Panc1 (cell line): ENCODE data around the gene CDRT15.
"Not testable (repeated sequence)": the region's sequence is repeated elsewhere in the genome, so short reads cannot be mapped to it uniquely, and the experiment has no call there.

ENCODE experiments used
- POLR2AphosphoS5 ChIP-seq: IDR thresholded peaks from 2 replicates; pipeline ENCODE4 v1.6.1; 2012; ENCODE audit warnings: mild to moderate bottlenecking, low read depth, low read length, moderate library complexity
- SIN3A ChIP-seq: IDR thresholded peaks from 2 replicates; pipeline ENCODE4 v1.6.1; 2012; ENCODE audit warnings: low read depth, mild to moderate bottlenecking, low read length, moderate library complexity, borderline replicate concordance; ENCODE audit not compliant: insufficient read depth
- TCF7L2 ChIP-seq: IDR thresholded peaks from 2 replicates; pipeline ENCODE4 v1.6.1; 2011; ENCODE audit warnings: mild to moderate bottlenecking, low read depth, low read length, inconsistent platforms
- TF ChIP-seq, protein P1 (sequence below): fragments of 450-650 bp; IDR thresholded peaks from 2 replicates; pipeline ENCODE4 v1.5.1; 2017; ENCODE audit warnings: mild to moderate bottlenecking
- TF ChIP-seq, protein P2 (sequence below), 2 experiments: IDR thresholded peaks; 2 replicates each; pipeline ENCODE4 v1.6.1; 2011 to 2012; ENCODE audit warnings: low read depth in 2 of 2, control low read depth in 1 of 2, low read length in 1 of 2, mild to moderate bottlenecking in 1 of 2, moderate library complexity in 1 of 2; ENCODE audit not compliant: insufficient read depth in 1 of 2

DNA sequence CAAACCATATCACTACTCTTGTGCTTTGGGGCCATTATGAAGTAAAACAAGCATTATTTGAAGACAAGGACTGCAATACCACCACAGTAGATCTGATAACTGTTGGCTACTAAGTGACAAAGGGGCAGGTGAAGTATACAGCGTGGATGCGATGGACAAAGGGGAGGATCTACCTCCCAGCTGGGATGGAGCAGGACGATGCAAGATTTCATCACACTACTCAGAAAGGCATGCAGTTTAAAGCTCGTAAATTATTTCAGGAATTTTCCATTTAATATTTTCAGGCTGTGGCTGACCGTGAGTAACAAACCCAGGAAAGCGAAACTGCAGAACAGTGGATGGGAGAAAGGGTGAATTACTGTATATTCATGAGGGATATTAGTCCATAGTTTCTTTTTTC lies 5.5 kb downstream of the CDRT15 start:
- TF ChIP-seq, protein P1, sequence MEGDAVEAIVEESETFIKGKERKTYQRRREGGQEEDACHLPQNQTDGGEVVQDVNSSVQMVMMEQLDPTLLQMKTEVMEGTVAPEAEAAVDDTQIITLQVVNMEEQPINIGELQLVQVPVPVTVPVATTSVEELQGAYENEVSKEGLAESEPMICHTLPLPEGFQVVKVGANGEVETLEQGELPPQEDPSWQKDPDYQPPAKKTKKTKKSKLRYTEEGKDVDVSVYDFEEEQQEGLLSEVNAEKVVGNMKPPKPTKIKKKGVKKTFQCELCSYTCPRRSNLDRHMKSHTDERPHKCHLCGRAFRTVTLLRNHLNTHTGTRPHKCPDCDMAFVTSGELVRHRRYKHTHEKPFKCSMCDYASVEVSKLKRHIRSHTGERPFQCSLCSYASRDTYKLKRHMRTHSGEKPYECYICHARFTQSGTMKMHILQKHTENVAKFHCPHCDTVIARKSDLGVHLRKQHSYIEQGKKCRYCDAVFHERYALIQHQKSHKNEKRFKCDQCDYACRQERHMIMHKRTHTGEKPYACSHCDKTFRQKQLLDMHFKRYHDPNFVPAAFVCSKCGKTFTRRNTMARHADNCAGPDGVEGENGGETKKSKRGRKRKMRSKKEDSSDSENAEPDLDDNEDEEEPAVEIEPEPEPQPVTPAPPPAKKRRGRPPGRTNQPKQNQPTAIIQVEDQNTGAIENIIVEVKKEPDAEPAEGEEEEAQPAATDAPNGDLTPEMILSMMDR = not testable (repeated sequence)
- TF ChIP-seq, protein P2, sequence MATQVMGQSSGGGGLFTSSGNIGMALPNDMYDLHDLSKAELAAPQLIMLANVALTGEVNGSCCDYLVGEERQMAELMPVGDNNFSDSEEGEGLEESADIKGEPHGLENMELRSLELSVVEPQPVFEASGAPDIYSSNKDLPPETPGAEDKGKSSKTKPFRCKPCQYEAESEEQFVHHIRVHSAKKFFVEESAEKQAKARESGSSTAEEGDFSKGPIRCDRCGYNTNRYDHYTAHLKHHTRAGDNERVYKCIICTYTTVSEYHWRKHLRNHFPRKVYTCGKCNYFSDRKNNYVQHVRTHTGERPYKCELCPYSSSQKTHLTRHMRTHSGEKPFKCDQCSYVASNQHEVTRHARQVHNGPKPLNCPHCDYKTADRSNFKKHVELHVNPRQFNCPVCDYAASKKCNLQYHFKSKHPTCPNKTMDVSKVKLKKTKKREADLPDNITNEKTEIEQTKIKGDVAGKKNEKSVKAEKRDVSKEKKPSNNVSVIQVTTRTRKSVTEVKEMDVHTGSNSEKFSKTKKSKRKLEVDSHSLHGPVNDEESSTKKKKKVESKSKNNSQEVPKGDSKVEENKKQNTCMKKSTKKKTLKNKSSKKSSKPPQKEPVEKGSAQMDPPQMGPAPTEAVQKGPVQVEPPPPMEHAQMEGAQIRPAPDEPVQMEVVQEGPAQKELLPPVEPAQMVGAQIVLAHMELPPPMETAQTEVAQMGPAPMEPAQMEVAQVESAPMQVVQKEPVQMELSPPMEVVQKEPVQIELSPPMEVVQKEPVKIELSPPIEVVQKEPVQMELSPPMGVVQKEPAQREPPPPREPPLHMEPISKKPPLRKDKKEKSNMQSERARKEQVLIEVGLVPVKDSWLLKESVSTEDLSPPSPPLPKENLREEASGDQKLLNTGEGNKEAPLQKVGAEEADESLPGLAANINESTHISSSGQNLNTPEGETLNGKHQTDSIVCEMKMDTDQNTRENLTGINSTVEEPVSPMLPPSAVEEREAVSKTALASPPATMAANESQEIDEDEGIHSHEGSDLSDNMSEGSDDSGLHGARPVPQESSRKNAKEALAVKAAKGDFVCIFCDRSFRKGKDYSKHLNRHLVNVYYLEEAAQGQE (IDR thresholded peaks at IDR 0.05; ENCODE audit: insufficient read depth in 1 of 2, low read depth in 2 of 2, low read length in 1 of 2) = not testable (repeated sequence)
- TF ChIP-seq POLR2AphosphoS5, SIN3A, TCF7L2: not testable (repeated sequence)
